Endodermal cell (in vitro differentiated cells): ENCODE results near the gene SYNDIG1L. TPM values are rescaled to one million over a fixed set of nuclear protein-coding genes. Genes with fewer than 3 reads are reported as not detected.
A peak's percentile ranks its signal among the peaks of the same experiment; 100 is the strongest.

Experiments used
- DNase-seq: peaks from one replicate; pipeline ENCODE4 v3.0.0-alpha.2; 2017
- H3K27ac ChIP-seq: 2 replicates; pipeline ENCODE4 v1.5.1; 2013; ENCODE audit warnings: mild to moderate bottlenecking, low read depth, low read length, moderate library complexity
- H3K27me3 ChIP-seq: 2 replicates; pipeline ENCODE4 v1.6.1; 2013; ENCODE audit warnings: mild to moderate bottlenecking, low read length, moderate library complexity; ENCODE audit not compliant: insufficient read depth, control insufficient read depth, poor library complexity, severe bottlenecking
- H3K36me3 ChIP-seq: 2 replicates; pipeline ENCODE4 v1.7.0; 2013; ENCODE audit warnings: mild to moderate bottlenecking, low read length, moderate library complexity; ENCODE audit not compliant: control insufficient read depth, insufficient read depth
- H3K4me1 ChIP-seq: one replicate; pipeline ENCODE4 v1.7.0; 2013; ENCODE audit warnings: low read length; ENCODE audit not compliant: control insufficient read depth, insufficient read depth
- H3K4me3 ChIP-seq: 2 replicates; pipeline ENCODE4 v1.5.1; 2013; ENCODE audit warnings: mild to moderate bottlenecking, low read length, moderate library complexity
- H3K9ac ChIP-seq: 2 replicates; pipeline ENCODE4 v1.6.1; 2013; ENCODE audit warnings: mild to moderate bottlenecking, low read length, moderate library complexity; ENCODE audit not compliant: poor library complexity, severe bottlenecking; ENCODE audit errors: extremely low read depth
- H3K9me3 ChIP-seq: 2 replicates; pipeline ENCODE4 v1.6.1; 2013; ENCODE audit warnings: mild to moderate bottlenecking, low read length, moderate library complexity; ENCODE audit not compliant: control insufficient read depth
- H3K27ac Mint-ChIP-seq: 2 replicates; pipeline ENCODE4 v1.8.0; 2020; ENCODE audit warnings: mixed read lengths
- H3K27me3 Mint-ChIP-seq: 2 replicates; pipeline ENCODE4 v1.8.0; 2021; ENCODE audit warnings: mild to moderate bottlenecking, mixed read lengths; ENCODE audit not compliant: insufficient read depth
- H3K36me3 Mint-ChIP-seq: 2 replicates; pipeline ENCODE4 v1.8.0; 2020; ENCODE audit warnings: low read depth, mixed read lengths
- H3K4me1 Mint-ChIP-seq: 2 replicates; pipeline ENCODE4 v1.8.0; 2020; ENCODE audit warnings: mixed read lengths
- H3K4me3 Mint-ChIP-seq: 2 replicates; pipeline ENCODE4 v1.8.0; 2020; ENCODE audit warnings: mild to moderate bottlenecking, moderate library complexity, mixed read lengths
- H3K9me3 Mint-ChIP-seq: 2 replicates; pipeline ENCODE4 v1.8.0; 2020; ENCODE audit warnings: mild to moderate bottlenecking, mixed read lengths
- WGBS, 2 experiments: methylation state at CpG; one replicate each; pipeline versions ENCODE4 v1.1.5 to v1.1.7; 2013; ENCODE audit warnings: missing lambda C conversion rate in 2 of 2, mixed read lengths in 1 of 2; ENCODE audit not compliant: insufficient coverage in 1 of 2, insufficient read length in 1 of 2; 5-methylcytosine and 5-hydroxymethylcytosine counted together
- total RNA-seq, 2 donors: library from RNA; stranded (reverse); fragmentation: NEBNext Ultra II Directional in 1 of 2; extraction: Animal tissue kit (Norgen Biotek cat#: 25700) in 1 of 2; gene quantifications; 2 replicates in 1 of 2; 3 replicates in 1 of 2; pipeline ENCODE4 v1.2.1, GENCODE V29; 2021
- TF ChIP-seq, protein P1 (sequence below): fragments of 200-600 bp; sonication (generic); conservative IDR thresholded peaks from 2 replicates; pipeline ENCODE4 v1.5.0; 2021; ENCODE audit warnings: antibody characterized with exemption, mild to moderate bottlenecking

The SYNDIG1L gene
- total RNA-seq, 2 donors from 2014 or later: 2.0 to 4.1 TPM

DNA sequence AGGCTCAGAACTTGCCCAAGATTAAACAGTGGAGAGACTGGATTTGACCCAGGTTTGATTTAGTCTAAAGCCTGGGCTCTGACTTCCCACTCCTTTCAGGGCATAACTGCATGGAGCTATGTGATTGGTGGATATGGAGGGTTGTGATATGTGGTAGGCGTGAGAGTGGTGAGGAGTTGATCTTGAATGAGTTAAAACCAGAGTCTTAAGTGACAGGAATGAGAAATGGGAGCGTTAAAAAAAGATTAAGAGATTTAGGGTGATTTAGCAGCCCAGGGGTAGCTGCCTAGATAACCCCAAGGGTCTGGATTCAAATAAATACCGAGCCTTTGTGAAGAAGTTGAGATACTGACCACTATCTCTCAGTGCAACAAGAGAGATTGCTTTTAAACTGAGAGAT, 8.4 kb downstream of the SYNDIG1L start:
- H3K9me3 ChIP-seq: no peaks in the 10 kb centered on the region
- H3K27me3 Mint-ChIP-seq: peaks cover 12% of the 10 kb centered on the region
- no peaks in the 10 kb centered on the region for H3K36me3 ChIP-seq
- H3K4me3 ChIP-seq: no peak overlapping the region
- H3K27ac ChIP-seq: no peak overlapping the region
- no peaks in the 10 kb centered on the region for H3K27me3 ChIP-seq
- TF ChIP-seq, protein P1, sequence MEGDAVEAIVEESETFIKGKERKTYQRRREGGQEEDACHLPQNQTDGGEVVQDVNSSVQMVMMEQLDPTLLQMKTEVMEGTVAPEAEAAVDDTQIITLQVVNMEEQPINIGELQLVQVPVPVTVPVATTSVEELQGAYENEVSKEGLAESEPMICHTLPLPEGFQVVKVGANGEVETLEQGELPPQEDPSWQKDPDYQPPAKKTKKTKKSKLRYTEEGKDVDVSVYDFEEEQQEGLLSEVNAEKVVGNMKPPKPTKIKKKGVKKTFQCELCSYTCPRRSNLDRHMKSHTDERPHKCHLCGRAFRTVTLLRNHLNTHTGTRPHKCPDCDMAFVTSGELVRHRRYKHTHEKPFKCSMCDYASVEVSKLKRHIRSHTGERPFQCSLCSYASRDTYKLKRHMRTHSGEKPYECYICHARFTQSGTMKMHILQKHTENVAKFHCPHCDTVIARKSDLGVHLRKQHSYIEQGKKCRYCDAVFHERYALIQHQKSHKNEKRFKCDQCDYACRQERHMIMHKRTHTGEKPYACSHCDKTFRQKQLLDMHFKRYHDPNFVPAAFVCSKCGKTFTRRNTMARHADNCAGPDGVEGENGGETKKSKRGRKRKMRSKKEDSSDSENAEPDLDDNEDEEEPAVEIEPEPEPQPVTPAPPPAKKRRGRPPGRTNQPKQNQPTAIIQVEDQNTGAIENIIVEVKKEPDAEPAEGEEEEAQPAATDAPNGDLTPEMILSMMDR: no peak
- no peaks in the 10 kb centered on the region for H3K9me3 Mint-ChIP-seq
- WGBS, 2 experiments: 14 to 20% methylated on average over 1 to 3 of the region's 3 CpGs
- H3K9ac ChIP-seq: no peak overlapping the region
- DNase-seq: no peak
- no peaks in the 10 kb centered on the region for H3K36me3 Mint-ChIP-seq
- peaks cover 39% of the 10 kb centered on the region for H3K4me1 Mint-ChIP-seq
- H3K4me3 Mint-ChIP-seq: no peak overlapping the region
- no peak overlapping the region for H3K27ac Mint-ChIP-seq
- peaks cover 41% of the 10 kb centered on the region for H3K4me1 ChIP-seq

DNA sequence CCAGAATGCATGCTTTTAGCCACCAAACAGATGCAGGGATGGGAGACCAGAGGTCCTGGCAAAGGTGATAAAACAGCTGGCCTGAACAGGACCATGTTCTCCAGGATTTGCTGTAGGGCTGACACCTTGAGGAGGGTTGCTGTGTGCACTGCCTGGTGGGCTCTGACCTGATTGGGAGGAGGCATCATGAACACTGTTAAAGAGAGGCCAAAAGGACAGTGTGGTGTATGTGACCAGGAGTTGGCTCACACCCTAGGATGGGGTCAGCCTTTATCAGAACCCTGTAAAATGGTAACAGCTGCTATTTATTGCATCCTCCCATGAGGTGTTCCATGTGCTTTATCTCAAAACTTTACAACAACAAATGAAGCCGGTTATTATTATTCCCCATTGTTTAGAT, 8.8 kb downstream of the SYNDIG1L start:
- Histone ChIP-seq H3K4me3 (no peak overlapping the region), H3K27ac (no peak overlapping the region), H3K27me3 (no peaks in the 10 kb centered on the region), H3K9ac (no peak overlapping the region), H3K9me3 (no peaks in the 10 kb centered on the region), H3K4me1 (peaks cover 43% of the 10 kb centered on the region), H3K36me3 (no peaks in the 10 kb centered on the region)
- no peak overlapping the region for H3K4me3 Mint-ChIP-seq
- H3K9me3 Mint-ChIP-seq: no peaks in the 10 kb centered on the region
- no peak overlapping the region for H3K27ac Mint-ChIP-seq
- DNase-seq: no peak
- peaks cover 37% of the 10 kb centered on the region for H3K4me1 Mint-ChIP-seq
- WGBS, 2 experiments: 75% methylated on average over 1 of the region's 1 CpG; no CpG with 5 or more reads in 1 of the 2 experiments
- TF ChIP-seq, protein P1: no peak
- H3K36me3 Mint-ChIP-seq: no peaks in the 10 kb centered on the region
- peaks cover 13% of the 10 kb centered on the region for H3K27me3 Mint-ChIP-seq

DNA sequence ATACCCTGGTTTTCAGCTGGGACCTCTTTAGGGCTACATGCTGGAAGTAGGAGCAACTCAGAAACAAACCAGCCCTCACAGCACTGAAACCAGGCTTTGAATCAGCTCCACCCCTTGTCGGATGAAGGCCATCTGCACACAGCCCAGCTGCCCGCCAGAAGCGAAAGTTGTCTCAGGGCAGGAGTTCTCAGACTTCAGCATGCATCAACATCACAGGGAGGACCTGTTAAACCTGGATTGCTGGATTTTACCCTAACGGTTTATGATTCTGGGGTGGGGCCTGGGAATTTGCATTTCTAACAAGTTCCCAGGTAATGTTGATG, 10.9 kb downstream of the SYNDIG1L start:
- TF ChIP-seq, protein P1: no peak
- Mint-ChIP-seq H3K27ac (no peak overlapping the region), H3K9me3 (no peaks in the 10 kb centered on the region), H3K4me1 (peaks cover 35% of the 10 kb centered on the region), H3K27me3 (peaks cover 16% of the 10 kb centered on the region), H3K4me3 (no peak overlapping the region), H3K36me3 (no peaks in the 10 kb centered on the region)
- H3K4me1 ChIP-seq: peaks cover 49% of the 10 kb centered on the region
- peak overlapping the region; percentile 47 for H3K27ac ChIP-seq
- H3K9ac ChIP-seq: no peak overlapping the region
- no peaks in the 10 kb centered on the region for H3K9me3 ChIP-seq
- WGBS, 2 experiments: 47 to 74% methylated on average over 3 to 4 of the region's 4 CpGs
- peak; percentile 74 for DNase-seq
- H3K36me3 ChIP-seq: no peaks in the 10 kb centered on the region
- H3K27me3 ChIP-seq: no peaks in the 10 kb centered on the region
- no peak overlapping the region for H3K4me3 ChIP-seq
